Mesothelial cell of epicardium (in vitro differentiated cells): ENCODE data around the gene METAP2. TPM values are rescaled to one million over a fixed set of nuclear protein-coding genes. Genes with fewer than 3 reads are reported as not detected.

Source experiments
- DNase-seq, 2 experiments: peaks; one replicate each; pipeline ENCODE4 v3.0.0; 2021; ENCODE audit warnings: low spot score in 2 of 2; ENCODE audit not compliant: unreplicated experiment in 2 of 2
- H3K27ac Mint-ChIP-seq: 2 replicates; pipeline ENCODE4 v1.8.0; 2021; ENCODE audit warnings: mixed read lengths
- H3K27me3 Mint-ChIP-seq: 2 replicates; pipeline ENCODE4 v1.8.0; 2021; ENCODE audit warnings: low read depth, mixed read lengths
- H3K36me3 Mint-ChIP-seq: 2 replicates; pipeline ENCODE4 v1.8.0; 2021; ENCODE audit warnings: mixed read lengths
- H3K4me1 Mint-ChIP-seq: 2 replicates; pipeline ENCODE4 v1.8.0; 2021; ENCODE audit warnings: mixed read lengths
- H3K4me3 Mint-ChIP-seq: 2 replicates; pipeline ENCODE4 v1.8.0; 2021; ENCODE audit warnings: mild to moderate bottlenecking, moderate library complexity, mixed read lengths
- H3K9me3 Mint-ChIP-seq: 2 replicates; pipeline ENCODE4 v1.8.0; 2021; ENCODE audit warnings: mixed read lengths
- total RNA-seq: library from RNA; stranded (reverse); gene quantifications from 3 replicates; pipeline ENCODE4 v1.2.1, GENCODE V29; 2021
- TF ChIP-seq, protein P1 (sequence below): fragments of 200-600 bp; sonication (generic); IDR thresholded peaks from one replicate; pipeline ENCODE4 v1.5.0; 2021; ENCODE audit warnings: antibody characterized with exemption; ENCODE audit not compliant: unreplicated experiment

The METAP2 gene
- total RNA-seq, 1 donor from 2014 or later = 78.9 TPM

DNA sequence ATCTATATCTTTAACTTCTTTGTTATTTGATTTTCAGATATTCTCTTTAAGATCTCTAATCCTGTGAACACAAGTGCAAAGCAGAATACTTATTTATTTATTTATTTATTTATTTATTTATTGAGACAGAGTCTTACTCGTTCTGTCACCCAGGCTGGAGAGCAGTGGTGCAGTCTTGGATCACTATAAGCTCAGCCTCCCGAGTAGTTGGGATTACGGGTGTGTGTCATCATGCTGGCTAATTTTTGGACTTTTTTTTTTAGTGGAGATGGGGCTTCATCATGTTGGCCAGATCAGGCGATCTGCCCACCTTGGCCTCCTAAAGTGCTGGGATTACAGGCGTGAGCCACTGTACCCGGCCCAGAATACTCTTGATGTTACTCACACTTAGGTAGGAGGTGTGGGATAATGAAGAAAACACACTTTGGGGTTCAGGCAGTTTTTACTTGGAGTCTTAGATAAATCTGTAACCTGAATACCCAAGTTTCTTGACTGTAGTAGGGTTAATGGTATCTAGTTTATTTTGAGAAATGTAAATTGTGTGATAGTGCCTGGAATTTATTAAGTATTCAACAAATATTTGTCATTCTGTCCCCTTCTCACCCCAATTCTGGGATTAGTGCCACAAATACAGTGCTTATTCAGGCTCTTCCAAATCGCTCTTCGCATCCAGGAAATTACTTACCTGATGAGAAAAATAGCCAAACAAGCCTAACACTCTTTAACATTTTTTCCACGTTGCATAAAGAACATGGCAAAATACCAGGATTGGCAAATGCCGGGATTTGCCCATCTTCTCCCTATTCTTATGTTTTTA, 33.0 kb downstream of the METAP2 start:
- Mint-ChIP-seq H3K27ac (no peak overlapping the region), H3K27me3 (no peaks in the 10 kb centered on the region), H3K9me3 (no peaks in the 10 kb centered on the region), H3K4me3 (no peak overlapping the region), H3K4me1 (no peaks in the 10 kb centered on the region), H3K36me3 (peaks cover 57% of the 10 kb centered on the region)
- TF ChIP-seq, protein P1, sequence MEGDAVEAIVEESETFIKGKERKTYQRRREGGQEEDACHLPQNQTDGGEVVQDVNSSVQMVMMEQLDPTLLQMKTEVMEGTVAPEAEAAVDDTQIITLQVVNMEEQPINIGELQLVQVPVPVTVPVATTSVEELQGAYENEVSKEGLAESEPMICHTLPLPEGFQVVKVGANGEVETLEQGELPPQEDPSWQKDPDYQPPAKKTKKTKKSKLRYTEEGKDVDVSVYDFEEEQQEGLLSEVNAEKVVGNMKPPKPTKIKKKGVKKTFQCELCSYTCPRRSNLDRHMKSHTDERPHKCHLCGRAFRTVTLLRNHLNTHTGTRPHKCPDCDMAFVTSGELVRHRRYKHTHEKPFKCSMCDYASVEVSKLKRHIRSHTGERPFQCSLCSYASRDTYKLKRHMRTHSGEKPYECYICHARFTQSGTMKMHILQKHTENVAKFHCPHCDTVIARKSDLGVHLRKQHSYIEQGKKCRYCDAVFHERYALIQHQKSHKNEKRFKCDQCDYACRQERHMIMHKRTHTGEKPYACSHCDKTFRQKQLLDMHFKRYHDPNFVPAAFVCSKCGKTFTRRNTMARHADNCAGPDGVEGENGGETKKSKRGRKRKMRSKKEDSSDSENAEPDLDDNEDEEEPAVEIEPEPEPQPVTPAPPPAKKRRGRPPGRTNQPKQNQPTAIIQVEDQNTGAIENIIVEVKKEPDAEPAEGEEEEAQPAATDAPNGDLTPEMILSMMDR = no peak
- no peak for DNase-seq

DNA sequence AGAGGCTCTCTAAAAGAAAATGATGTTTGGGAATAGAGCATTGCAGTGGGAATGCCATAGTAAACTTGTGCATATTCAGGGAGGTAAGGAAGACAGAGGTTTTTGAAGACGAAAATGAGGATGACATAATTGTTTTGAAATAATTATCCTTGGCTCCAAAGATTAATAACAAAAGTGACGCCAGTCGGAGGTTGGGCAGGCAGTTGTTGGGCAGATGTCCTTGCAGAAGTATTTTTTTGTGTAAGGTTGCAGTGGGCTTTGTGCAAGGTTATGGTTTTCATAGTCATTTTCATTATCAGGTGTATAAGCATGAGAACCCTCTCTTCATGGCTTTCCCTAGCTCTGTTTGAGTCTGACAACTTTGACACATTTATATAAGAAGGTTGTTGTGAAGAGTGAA, 35.3 kb downstream of the METAP2 start:
- H3K4me1 Mint-ChIP-seq = no peaks in the 10 kb centered on the region
- H3K27me3 Mint-ChIP-seq = no peaks in the 10 kb centered on the region
- no peak for DNase-seq
- peaks cover 59% of the 10 kb centered on the region for H3K36me3 Mint-ChIP-seq
- TF ChIP-seq, protein P1 = no peak
- no peak overlapping the region for H3K27ac Mint-ChIP-seq
- no peaks in the 10 kb centered on the region for H3K9me3 Mint-ChIP-seq
- no peak overlapping the region for H3K4me3 Mint-ChIP-seq

- Mint-ChIP-seq H3K27ac (no peak overlapping the region), H3K36me3 (peaks cover 51% of the 10 kb centered on the region), H3K4me1 (peaks cover 8% of the 10 kb centered on the region), H3K4me3 (no peak overlapping the region), H3K27me3 (no peaks in the 10 kb centered on the region), H3K9me3 (no peaks in the 10 kb centered on the region)
- DNase-seq = no peak
- TF ChIP-seq, protein P1 = no peak
Measured at GRCh38 chr12:95511977-95512376, 38.0 kb downstream of the METAP2 start.

- no peak for DNase-seq
- Mint-ChIP-seq H3K27me3 (no peaks in the 10 kb centered on the region), H3K9me3 (no peaks in the 10 kb centered on the region), H3K36me3 (peaks cover 45% of the 10 kb centered on the region), H3K4me1 (peaks cover 14% of the 10 kb centered on the region), H3K4me3 (no peak overlapping the region), H3K27ac (no peak overlapping the region)
- TF ChIP-seq, protein P1 = no peak
Measured at GRCh38 chr12:95513599-95513998, 39.6 kb downstream of the METAP2 start.

- Mint-ChIP-seq H3K4me1 (peaks cover 14% of the 10 kb centered on the region), H3K27ac (peak overlapping the region; percentile 43), H3K4me3 (no peak overlapping the region), H3K36me3 (peaks cover 34% of the 10 kb centered on the region), H3K9me3 (no peaks in the 10 kb centered on the region), H3K27me3 (no peaks in the 10 kb centered on the region)
- no peak for DNase-seq
- TF ChIP-seq, protein P1 = no peak
Measured at GRCh38 chr12:95515197-95515596, 41.2 kb downstream of the METAP2 start.

DNA sequence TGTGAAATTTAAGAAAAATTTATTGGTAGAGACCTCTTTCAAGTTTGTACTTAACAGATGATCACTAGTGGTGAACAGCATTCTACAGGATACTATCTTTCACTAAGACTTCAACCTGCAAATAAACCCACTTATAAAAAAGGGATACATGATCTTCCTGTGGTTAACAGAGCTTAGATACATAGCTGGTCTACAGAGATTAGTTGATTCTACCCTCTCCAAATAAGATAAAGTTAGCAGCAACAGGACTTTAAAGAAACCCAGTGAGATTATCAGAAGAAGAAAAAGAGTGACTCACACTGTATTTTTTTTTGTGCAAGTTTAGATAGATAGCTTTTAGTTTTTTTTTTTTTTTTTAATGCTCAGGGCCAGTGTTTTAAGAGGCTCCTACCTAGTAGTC, 42.8 kb downstream of the METAP2 start:
- TF ChIP-seq, protein P1 = no peak
- no peak for DNase-seq
- no peaks in the 10 kb centered on the region for H3K27me3 Mint-ChIP-seq
- peaks cover 26% of the 10 kb centered on the region for H3K36me3 Mint-ChIP-seq
- H3K4me1 Mint-ChIP-seq = peaks cover 14% of the 10 kb centered on the region
- peak overlapping the region; percentile 80 for H3K27ac Mint-ChIP-seq
- H3K4me3 Mint-ChIP-seq = no peak overlapping the region
- no peaks in the 10 kb centered on the region for H3K9me3 Mint-ChIP-seq
